H1 (cell line): ENCODE results near the gene ENTPD1. TPM values are rescaled to one million over a fixed set of nuclear protein-coding genes. Genes with fewer than 3 reads are reported as not detected.

ENCODE experiments used
- CTCF ChIA-PET: fragments of 300-600 bp; sonication (Branson Sonifier 250); formaldehyde crosslinking; loops from one replicate; lab custom pipeline; 2021; ENCODE audit not compliant: partially characterized antibody; lab: Charles Lee
- POLR2A ChIA-PET: fragments of 300-600 bp; sonication (Branson Sonifier 250); formaldehyde crosslinking; loops from one replicate; lab custom pipeline; 2021; ENCODE audit warnings: inconsistent platforms; ENCODE audit not compliant: partially characterized antibody; lab: Charles Lee
- DNase-seq, 2 experiments: peaks; one replicate each; pipeline versions ENCODE4 v3.0.0 to v3.0.0-alpha.2; 2010 to 2022; ENCODE audit warnings: low spot score in 2 of 2, low read depth in 1 of 2, mixed read lengths in 1 of 2
- FAIRE-seq: peaks from 2 replicates; lab custom pipeline; 2011; peaks lifted over from hg19 to GRCh38; lab: Jason Lieb, UNC
- H2AFZ ChIP-seq: 2 replicates; pipeline ENCODE4 v1.8.1; 2012; ENCODE audit warnings: low read length, inconsistent platforms
- H2AK5ac ChIP-seq: 2 replicates; pipeline ENCODE4 v1.6.1; 2013; ENCODE audit warnings: low read depth, low read length
- H2BK120ac ChIP-seq: replicated peaks from 2 replicates; pipeline ENCODE3; 2013; ENCODE audit warnings: low read depth, low read length, inconsistent platforms
- H2BK12ac ChIP-seq: 2 replicates; pipeline ENCODE4 v1.6.1; 2013; ENCODE audit warnings: low read depth, low read length
- H2BK15ac ChIP-seq: 2 replicates; pipeline ENCODE4 v1.6.1; 2013; ENCODE audit warnings: low read length
- H2BK20ac ChIP-seq: 2 replicates; pipeline ENCODE4 v1.6.1; 2013; ENCODE audit warnings: low read length
- H2BK5ac ChIP-seq: 2 replicates; pipeline ENCODE4 v1.6.1; 2013; ENCODE audit warnings: low read depth, low read length
- H3K14ac ChIP-seq: 2 replicates; pipeline ENCODE4 v1.6.1; 2013; ENCODE audit warnings: inconsistent platforms; ENCODE audit not compliant: insufficient read length
- H3K18ac ChIP-seq: 2 replicates; pipeline ENCODE4 v1.6.1; 2013; ENCODE audit warnings: low read length; ENCODE audit errors: extremely low read depth
- H3K23ac ChIP-seq: 2 replicates; pipeline ENCODE4 v1.6.1; 2013; ENCODE audit warnings: inconsistent platforms; ENCODE audit not compliant: insufficient read length
- H3K23me2 ChIP-seq: 2 replicates; pipeline ENCODE4 v1.6.1; 2013; ENCODE audit warnings: low read depth, low read length
- H3K27ac ChIP-seq: 2 replicates; pipeline ENCODE4 v1.6.1; 2011; ENCODE audit warnings: low read depth, low read length, inconsistent platforms
- H3K27me3 ChIP-seq, 4 experiments: replicated peaks in 1 of 4; 1 replicate in 1 of 4; 2 replicates in 3 of 4; pipeline versions ENCODE4 v1.6.1 to v1.8.1; 2011 to 2013; ENCODE audit warnings: low read length in 3 of 4, mild to moderate bottlenecking in 3 of 4, inconsistent platforms in 2 of 4, mixed read lengths in 2 of 4, moderate library complexity in 1 of 4; ENCODE audit not compliant: control insufficient read depth in 3 of 4, insufficient read depth in 3 of 4; ENCODE audit errors: extremely low read depth in 1 of 4
- H3K36me3 ChIP-seq, 4 experiments: 2 replicates each; pipeline versions ENCODE4 v1.6.1 to v1.8.1; 2011 to 2013; ENCODE audit warnings: mild to moderate bottlenecking in 4 of 4, low read length in 3 of 4, moderate library complexity in 2 of 4, control low read depth in 1 of 4, inconsistent platforms in 1 of 4; ENCODE audit not compliant: insufficient read depth in 4 of 4, control insufficient read depth in 2 of 4
- H3K4ac ChIP-seq: replicated peaks from 2 replicates; pipeline ENCODE3; 2013; ENCODE audit warnings: low read length, low read depth, mixed read lengths, inconsistent platforms; ENCODE audit not compliant: insufficient read length
- H3K4me1 ChIP-seq, 4 experiments: replicated peaks in 1 of 4; 1 replicate in 1 of 4; 2 replicates in 3 of 4; pipeline versions ENCODE4 v1.6.1 to v1.8.1; 2011 to 2013; ENCODE audit warnings: low read length in 3 of 4, inconsistent platforms in 2 of 4, mixed read lengths in 1 of 4; ENCODE audit not compliant: insufficient read depth in 4 of 4, control insufficient read depth in 3 of 4
- H3K4me2 ChIP-seq, 2 experiments: 2 replicates each; pipeline versions ENCODE4 v1.6.1 to v1.8.1; 2011 to 2013; ENCODE audit warnings: low read depth in 2 of 2, low read length in 2 of 2, control low read depth in 1 of 2, inconsistent platforms in 1 of 2, mild to moderate bottlenecking in 1 of 2; ENCODE audit not compliant: insufficient read depth in 1 of 2
- H3K4me3 ChIP-seq, 4 experiments: fragments of 200-600, 300-600 bp in 1 of 4; sonication (generic), shearing (Covaris generic), sonication (Bioruptor Twin) in 1 of 4; 2 replicates each; pipeline versions ENCODE4 v1.5.1 to v1.8.1; 2011 to 2016; ENCODE audit warnings: low read length in 4 of 4, low read depth in 3 of 4, control low read depth in 2 of 4, inconsistent platforms in 2 of 4, mild to moderate bottlenecking in 2 of 4, mixed read lengths in 1 of 4, moderate library complexity in 1 of 4; ENCODE audit not compliant: insufficient read depth in 2 of 4; ENCODE audit errors: extremely low read depth in 1 of 4
- H3K56ac ChIP-seq: replicated peaks from 2 replicates; pipeline ENCODE3; 2013; ENCODE audit warnings: low read depth, mild to moderate bottlenecking, mixed read lengths, low read length, inconsistent platforms; ENCODE audit not compliant: insufficient read length
- H3K79me1 ChIP-seq: 2 replicates; pipeline ENCODE4 v1.6.1; 2013; ENCODE audit warnings: low read depth, low read length, control low read depth
- H3K79me2 ChIP-seq, 2 experiments: 2 replicates each; pipeline versions ENCODE4 v1.6.1 to v1.8.1; 2012 to 2013; ENCODE audit warnings: low read length in 2 of 2, mild to moderate bottlenecking in 2 of 2, inconsistent platforms in 1 of 2; ENCODE audit not compliant: insufficient read depth in 2 of 2, control insufficient read depth in 1 of 2
- H3K9ac ChIP-seq, 4 experiments: replicated peaks in 1 of 4; 1 replicate in 1 of 4; 2 replicates in 3 of 4; pipeline versions ENCODE4 v1.6.1 to v1.8.1; 2011 to 2013; ENCODE audit warnings: low read depth in 3 of 4, low read length in 3 of 4, control low read depth in 2 of 4, mild to moderate bottlenecking in 2 of 4, moderate library complexity in 2 of 4, inconsistent platforms in 1 of 4; ENCODE audit errors: extremely low read depth in 1 of 4
- H3K9me3 ChIP-seq, 2 experiments: 2 replicates each; pipeline versions ENCODE4 v1.6.1 to v1.8.1; 2012 to 2013; ENCODE audit warnings: mild to moderate bottlenecking in 2 of 2, moderate library complexity in 2 of 2, control low read depth in 1 of 2, inconsistent platforms in 1 of 2, low read depth in 1 of 2, low read length in 1 of 2, mixed read lengths in 1 of 2; ENCODE audit not compliant: insufficient read depth in 2 of 2
- H4K20me1 ChIP-seq, 2 experiments: replicated peaks in 1 of 2; 2 replicates each; pipeline versions ENCODE3 to v1.8.1; 2011 to 2013; ENCODE audit warnings: inconsistent platforms in 2 of 2, low read length in 2 of 2, mild to moderate bottlenecking in 1 of 2; ENCODE audit not compliant: insufficient read depth in 2 of 2, control insufficient read depth in 1 of 2
- H4K5ac ChIP-seq: 2 replicates; pipeline ENCODE4 v1.6.1; 2013; ENCODE audit warnings: low read length, low read depth, mixed read lengths, inconsistent platforms; ENCODE audit not compliant: insufficient read length
- H4K8ac ChIP-seq: 2 replicates; pipeline ENCODE4 v1.8.0; 2013; ENCODE audit warnings: mild to moderate bottlenecking, moderate library complexity, low read length, inconsistent platforms; ENCODE audit not compliant: insufficient read depth; ENCODE audit errors: extremely low read depth
- H4K91ac ChIP-seq: replicated peaks from 2 replicates; pipeline ENCODE3; 2013; ENCODE audit warnings: low read length, mixed read lengths, inconsistent platforms; ENCODE audit not compliant: insufficient read length
- ASH2L ChIP-seq: fragments of 200-600, 300-600 bp; sonication (generic); IDR thresholded peaks from one replicate; pipeline ENCODE4 v1.7.1; 2017; ENCODE audit warnings: low read length
- BRCA1 ChIP-seq: IDR thresholded peaks from 2 replicates; pipeline ENCODE4 v1.6.1; 2012; ENCODE audit warnings: low read depth, low read length, improper control_type of control experiment
- CHD1 ChIP-seq: IDR thresholded peaks from 2 replicates; pipeline ENCODE4 v1.6.1; 2012; ENCODE audit warnings: low read depth, low read length, improper control_type of control experiment
- JUND ChIP-seq: IDR thresholded peaks from 2 replicates; pipeline ENCODE4 v1.6.1; 2011; ENCODE audit warnings: mild to moderate bottlenecking, improper control_type of control experiment, low read length
- PHF8 ChIP-seq: fragments of 200-600 bp; sonication (generic); conservative IDR thresholded peaks from 2 replicates; pipeline ENCODE4 v1.7.1; 2012; ENCODE audit warnings: low read depth, mild to moderate bottlenecking, inconsistent platforms, low read length, moderate library complexity
- POU5F1 ChIP-seq: IDR thresholded peaks from 2 replicates; pipeline ENCODE4 v1.6.1; 2011; ENCODE audit warnings: low read depth, mild to moderate bottlenecking, low read length, moderate library complexity
- WGBS, 2 experiments: shearing (Covaris generic) in 1 of 2; methylation state at CpG; one replicate each; pipeline versions ENCODE4 v1.1.6 to v1.1.7; 2013 to 2015; ENCODE audit warnings: low lambda C conversion rate in 2 of 2, mixed read lengths in 2 of 2, inconsistent platforms in 1 of 2, low coverage in 1 of 2, missing lambda C conversion rate in 1 of 2; ENCODE audit not compliant: insufficient replicate concordance in 2 of 2, insufficient coverage in 1 of 2, insufficient read length in 1 of 2; ENCODE audit errors: extremely low coverage in 1 of 2, missing lambda C conversion rate in 1 of 2; 5-methylcytosine and 5-hydroxymethylcytosine counted together
- polyA plus RNA-seq, 7 experiments: library from polyadenylated mRNA; depleted of rRNA in 3 of 7; stranded (reverse) in 5 of 7; unstranded in 2 of 7; fragments of >200 nt in 5 of 7; fragments of 200-250 nt in 2 of 7; gene quantifications; 1 replicate in 5 of 7; 2 replicates in 1 of 7; 4 replicates in 1 of 7; pipeline versions ENCODE4 v1.2.1 to v1.2.3, GENCODE V29; 2011 to 2013; ENCODE audit warnings: missing spikeins in 2 of 7, mixed read lengths in 2 of 7
- total RNA-seq: library from RNA; stranded (reverse); fragmentation: NEBNext Ultra II Directional; extraction: Animal tissue kit (Norgen Biotek cat#: 25700); gene quantifications from 2 replicates; pipeline ENCODE4 v1.2.1, GENCODE V29; 2021
- TF ChIP-seq, protein P1 (sequence below), 3 experiments: IDR thresholded peaks; 1 replicate in 2 of 3; 2 replicates in 1 of 3; pipeline versions ENCODE4 v1.5.1 to v1.6.1; 2011; ENCODE audit warnings: low read length in 3 of 3, mild to moderate bottlenecking in 3 of 3, inconsistent platforms in 2 of 3, low read depth in 1 of 3, moderate library complexity in 1 of 3; ENCODE audit not compliant: insufficient read depth in 1 of 3; ENCODE audit errors: control extremely low read depth in 1 of 3

The ENTPD1 gene
- total and polyA plus RNA-seq, 2 of the 8 experiments (the other 6 are each of a cell fraction or from before 2014, with no cell fraction given): 2.2 to 2.5 TPM

DNA sequence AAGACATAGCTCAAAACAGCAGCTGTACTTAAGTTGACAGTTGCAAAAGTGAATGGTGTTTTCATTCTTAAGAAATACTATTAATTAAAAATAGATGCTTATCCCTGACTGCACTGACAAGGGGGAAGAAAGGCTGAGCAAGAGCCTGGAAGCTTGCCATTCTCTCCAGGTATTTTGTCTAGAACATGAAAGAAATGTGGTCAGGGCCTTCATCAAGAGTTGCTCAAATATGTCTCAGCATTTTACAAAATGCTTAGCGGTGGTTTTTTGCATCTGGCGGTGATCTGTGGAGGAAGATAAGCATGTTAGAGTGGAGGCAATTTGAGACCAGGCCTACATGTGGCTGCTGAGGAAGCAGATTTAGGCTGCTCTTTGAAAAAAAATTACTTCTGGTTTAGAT, 105.4 kb downstream of the ENTPD1 start:
- H3K27me3 ChIP-seq: no peaks in the 10 kb centered on the region
- H4K5ac ChIP-seq: no peak overlapping the region
- no peak overlapping the region for H2AFZ ChIP-seq
- no peak for TF ChIP-seq CHD1
- TF ChIP-seq, protein P1, sequence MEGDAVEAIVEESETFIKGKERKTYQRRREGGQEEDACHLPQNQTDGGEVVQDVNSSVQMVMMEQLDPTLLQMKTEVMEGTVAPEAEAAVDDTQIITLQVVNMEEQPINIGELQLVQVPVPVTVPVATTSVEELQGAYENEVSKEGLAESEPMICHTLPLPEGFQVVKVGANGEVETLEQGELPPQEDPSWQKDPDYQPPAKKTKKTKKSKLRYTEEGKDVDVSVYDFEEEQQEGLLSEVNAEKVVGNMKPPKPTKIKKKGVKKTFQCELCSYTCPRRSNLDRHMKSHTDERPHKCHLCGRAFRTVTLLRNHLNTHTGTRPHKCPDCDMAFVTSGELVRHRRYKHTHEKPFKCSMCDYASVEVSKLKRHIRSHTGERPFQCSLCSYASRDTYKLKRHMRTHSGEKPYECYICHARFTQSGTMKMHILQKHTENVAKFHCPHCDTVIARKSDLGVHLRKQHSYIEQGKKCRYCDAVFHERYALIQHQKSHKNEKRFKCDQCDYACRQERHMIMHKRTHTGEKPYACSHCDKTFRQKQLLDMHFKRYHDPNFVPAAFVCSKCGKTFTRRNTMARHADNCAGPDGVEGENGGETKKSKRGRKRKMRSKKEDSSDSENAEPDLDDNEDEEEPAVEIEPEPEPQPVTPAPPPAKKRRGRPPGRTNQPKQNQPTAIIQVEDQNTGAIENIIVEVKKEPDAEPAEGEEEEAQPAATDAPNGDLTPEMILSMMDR (IDR thresholded peaks at IDR 0.05; ENCODE audit: control extremely low read depth in 1 of 3, insufficient read depth in 1 of 3, low read depth in 1 of 3, low read length in 3 of 3): no peak
- TF ChIP-seq POU5F1: no peak
- TF ChIP-seq JUND: no peak
- no peak for TF ChIP-seq PHF8
- TF ChIP-seq BRCA1: no peak
- TF ChIP-seq ASH2L: no peak
- TF ChIP-seq, all 59 proteins: peak for 0
- H2BK5ac ChIP-seq: no peak overlapping the region
- no peak overlapping the region for H4K91ac ChIP-seq
- H3K9ac ChIP-seq: no peak overlapping the region
- no peak overlapping the region for H3K4ac ChIP-seq
- H3K23ac ChIP-seq: no peak overlapping the region
- FAIRE-seq: no peak
- no peak overlapping the region for H3K56ac ChIP-seq
- no peaks in the 10 kb centered on the region for H3K9me3 ChIP-seq
- no peaks in the 10 kb centered on the region for H3K4me1 ChIP-seq
- H3K36me3 ChIP-seq: no peaks in the 10 kb centered on the region
- no peak overlapping the region for H3K18ac ChIP-seq
- no peak overlapping the region for H2AK5ac ChIP-seq
- POLR2A ChIA-PET: no interaction called here
- H2BK12ac ChIP-seq: no peak overlapping the region
- H4K8ac ChIP-seq: no peak overlapping the region
- H2BK15ac ChIP-seq: no peak overlapping the region
- H3K79me2 ChIP-seq: no peaks in the 10 kb centered on the region
- DNase-seq: no peak
- no peak overlapping the region for H2BK120ac ChIP-seq
- no peak overlapping the region for H3K4me3 ChIP-seq
- no peaks in the 10 kb centered on the region for H3K79me1 ChIP-seq
- no peaks in the 10 kb centered on the region for H3K23me2 ChIP-seq
- 86% methylated on average over 2 of the region's 2 CpGs; no CpG with 5 or more reads in 1 of the 2 experiments for WGBS, 2 experiments
- H4K20me1 ChIP-seq: no peaks in the 10 kb centered on the region
- CTCF ChIA-PET: interaction anchor here (0.6 to 5.0 kb wide), 4 partner anchors 9 to 220 kb away, joined by 3 to 30 read pairs (median 4); partner anchors contain the start of gene TCTN3
- H3K14ac ChIP-seq: no peak overlapping the region
- H3K27ac ChIP-seq: no peak overlapping the region
- H3K4me2 ChIP-seq: no peak overlapping the region
- H2BK20ac ChIP-seq: no peak overlapping the region
